Left ventricle myocardium inferior (tissue), 1 donor: ENCODE results near the gene SNX27. TPM values are rescaled to one million over a fixed set of nuclear protein-coding genes. Genes with fewer than 3 reads are reported as not detected.

Source experiments
- DNase-seq: peaks from one replicate; pipeline ENCODE4 v3.0.0-alpha.2; 2020
- H3K27ac ChIP-seq: fragments of 200-600 bp; replicated peaks from 2 replicates; pipeline ENCODE4 v1.8.0; 2021
- H3K27me3 ChIP-seq: fragments of 200-600 bp; 2 replicates; pipeline ENCODE4 v1.8.0; 2021; ENCODE audit warnings: low read depth
- H3K36me3 ChIP-seq: fragments of 200-600 bp; 2 replicates; pipeline ENCODE4 v1.8.0; 2021
- H3K4me1 ChIP-seq: fragments of 200-600 bp; 2 replicates; pipeline ENCODE4 v1.8.0; 2021
- H3K4me3 ChIP-seq: fragments of 200-600 bp; 2 replicates; pipeline ENCODE4 v1.8.0; 2021; ENCODE audit warnings: mild to moderate bottlenecking, moderate library complexity
- H3K9me3 ChIP-seq: fragments of 200-600 bp; replicated peaks from 2 replicates; pipeline ENCODE4 v1.8.0; 2021
- CTCF ChIP-seq: fragments of 200-600 bp; IDR thresholded peaks from 2 replicates; pipeline ENCODE4 v1.8.0; 2021; ENCODE audit warnings: antibody characterized with exemption, mild to moderate bottlenecking, borderline replicate concordance
- intact Hi-C: fragments of 100-400 bp; cut with micrococcal nuclease; formaldehyde crosslinking; loops from one replicate; pipeline ENCODE4 v1.11.0; 2022
- total RNA-seq: library from RNA; stranded (reverse); fragmentation: NEBNext Ultra II Directional; extraction: Animal tissue kit (Norgen Biotek cat#: 25700); gene quantifications from one replicate; pipeline ENCODE4 v1.2.1, GENCODE V29; 2021
- donor health status: DM: no; HTN: yes; CAD: no; lungs with severe emphysema.

Gene SNX27
- total RNA-seq, 1 donor from 2014 or later: 31.8 TPM

- no peak for DNase-seq
- H3K27me3 ChIP-seq: peaks cover 5% of the 10 kb centered on the region
Measured at GRCh38 chr1:151702936-151703335, 91.1 kb downstream of the SNX27 start.

GRCh38 chr1:151703813-151704212, 92.0 kb downstream of the SNX27 start:
- peaks cover 5% of the 10 kb centered on the region for H3K27me3 ChIP-seq
- no peak overlapping the region for H3K27ac ChIP-seq
- no peaks in the 10 kb centered on the region for H3K4me1 ChIP-seq
- no peaks in the 10 kb centered on the region for H3K9me3 ChIP-seq
- intact Hi-C loops: no loop called here
- no peak for TF ChIP-seq CTCF
- peaks cover 34% of the 10 kb centered on the region for H3K36me3 ChIP-seq
- no peak for DNase-seq
- H3K4me3 ChIP-seq: no peak overlapping the region

More at GRCh38 chr1:151702936-151703335, 91.1 kb downstream of the SNX27 start:
- Histone ChIP-seq H3K27ac (no peak overlapping the region), H3K4me1 (no peaks in the 10 kb centered on the region), H3K36me3 (peaks cover 43% of the 10 kb centered on the region), H3K9me3 (no peaks in the 10 kb centered on the region), H3K4me3 (no peak overlapping the region)
- intact Hi-C loops: no loop called here
- no peak for TF ChIP-seq CTCF

- no peaks in the 10 kb centered on the region for H3K9me3 ChIP-seq
- peaks cover 5% of the 10 kb centered on the region for H3K27me3 ChIP-seq
- no peaks in the 10 kb centered on the region for H3K4me1 ChIP-seq
- H3K27ac ChIP-seq: no peak overlapping the region
- H3K4me3 ChIP-seq: no peak overlapping the region
- H3K36me3 ChIP-seq: peaks cover 30% of the 10 kb centered on the region
- intact Hi-C loops: no loop called here
- DNase-seq: no peak
- no peak for TF ChIP-seq CTCF
Measured at GRCh38 chr1:151704246-151704645, 92.4 kb downstream of the SNX27 start.

GRCh38 chr1:151705146-151705545, 93.3 kb downstream of the SNX27 start:
- no peaks in the 10 kb centered on the region for H3K9me3 ChIP-seq
- no peaks in the 10 kb centered on the region for H3K4me1 ChIP-seq
- H3K36me3 ChIP-seq: peaks cover 21% of the 10 kb centered on the region
- no peak for TF ChIP-seq CTCF
- H3K4me3 ChIP-seq: no peak overlapping the region
- no peak overlapping the region for H3K27ac ChIP-seq
- peaks cover 9% of the 10 kb centered on the region for H3K27me3 ChIP-seq
- intact Hi-C loops: no loop called here
- no peak for DNase-seq

GRCh38 chr1:151705753-151706463, 94.1 kb downstream of the SNX27 start:
- H3K4me1 ChIP-seq: no peaks in the 10 kb centered on the region
- H3K27ac ChIP-seq: no peak overlapping the region
- no peak for DNase-seq
- H3K36me3 ChIP-seq: peaks cover 13% of the 10 kb centered on the region
- intact Hi-C loops: no loop called here
- no peak for TF ChIP-seq CTCF
- peaks cover 9% of the 10 kb centered on the region for H3K27me3 ChIP-seq
- no peak overlapping the region for H3K4me3 ChIP-seq
- no peaks in the 10 kb centered on the region for H3K9me3 ChIP-seq
